ACHN (cell line): Measurements from ENCODE around the gene FAM114A2.
A peak's percentile ranks its signal among the peaks of the same experiment; 100 is the strongest.

ENCODE experiments used
- DNase-seq: peaks from one replicate; pipeline ENCODE4 v3.0.0-alpha.2; 2015
- in situ Hi-C: cut with HindIII; loops from 2 replicates; pipeline ENCODE4 v1.10.0; 2017; ENCODE audit warnings: low sequenced_read_pairs, low pct_ligation_motif_present, low pct_unique_long_range_greater_than_20kb

The FAM114A2 gene

GRCh38 chr5:153964880-153965645 lies 73.6 kb downstream of the FAM114A2 start:
- in situ Hi-C loops: no loop called here
- DNase-seq: peak; percentile 55

GRCh38 chr5:153964191-153964879 lies 74.4 kb downstream of the FAM114A2 start:
- in situ Hi-C loops: no loop called here
- no peak for DNase-seq

GRCh38 chr5:153960269-153961215 lies 78.2 kb downstream of the FAM114A2 start:
- in situ Hi-C loops: no loop called here

GRCh38 chr5:153959134-153959957 lies 79.4 kb downstream of the FAM114A2 start:
- in situ Hi-C loops: no loop called here
- peak; percentile 73 for DNase-seq

More at GRCh38 chr5:153960269-153961215, 78.2 kb downstream of the FAM114A2 start:
- no peak for DNase-seq

GRCh38 chr5:153957205-153957604 lies 81.5 kb downstream of the FAM114A2 start:
- DNase-seq: no peak
- in situ Hi-C loops: no loop called here

GRCh38 chr5:153953411-153953810 lies 85.3 kb downstream of the FAM114A2 start:
- in situ Hi-C loops: no loop called here
- DNase-seq: no peak

- no peak for DNase-seq
- in situ Hi-C loops: no loop called here
Measured at GRCh38 chr5:153952893-153953292, 85.8 kb downstream of the FAM114A2 start.

GRCh38 chr5:153952057-153952456 lies 86.7 kb downstream of the FAM114A2 start:
- in situ Hi-C loops: no loop called here

GRCh38 chr5:153941265-153941664 lies 97.4 kb downstream of the FAM114A2 start:
- in situ Hi-C loops: no loop called here
- DNase-seq: no peak

More at GRCh38 chr5:153952057-153952456, 86.7 kb downstream of the FAM114A2 start:
- DNase-seq: no peak
